ENCODE data around the gene CFAP299.

Gene CFAP299

DNA sequence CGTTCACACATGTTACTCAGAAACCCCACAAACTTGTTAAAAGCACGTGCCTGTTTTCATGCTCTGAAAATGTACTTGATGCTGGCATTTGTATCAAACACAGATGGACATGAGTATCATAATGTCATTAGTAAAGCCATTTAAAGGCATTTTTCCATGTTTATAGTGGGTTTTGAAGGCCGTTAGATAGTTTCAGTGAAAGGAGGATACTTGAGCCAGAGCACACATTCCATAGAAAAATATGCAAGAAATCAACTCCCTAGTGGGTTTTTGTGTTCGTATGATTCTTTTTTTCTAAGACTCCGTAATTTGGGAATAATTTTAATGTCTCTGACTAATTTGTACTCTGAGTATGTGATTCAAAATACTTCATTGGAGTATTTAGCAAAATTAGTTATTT, 478.7 kb downstream of the CFAP299 start:
- no peak overlapping the region for H2AFZ ChIP-seq (ENCODE audit: low read length)
- H3K4me3 ChIP-seq (ENCODE audit: low read length): no peak overlapping the region
- no peaks in the 10 kb centered on the region for H3K27me3 ChIP-seq (replicated peaks; ENCODE audit: insufficient read depth, low read length)
- no peaks in the 10 kb centered on the region for H3F3A ChIP-seq (ENCODE audit: insufficient read depth, low read length)
- H3K79me2 ChIP-seq (ENCODE audit: low read length): no peaks in the 10 kb centered on the region
- no peak overlapping the region for H3K9ac ChIP-seq (ENCODE audit: low read length)
- H3K4me2 ChIP-seq (ENCODE audit: low read depth, low read length): no peak overlapping the region
- H3K27ac ChIP-seq (ENCODE audit: low read length): no peak overlapping the region
- H4K20me1 ChIP-seq (ENCODE audit: insufficient read depth, low read length): no peaks in the 10 kb centered on the region
- DNase-seq: no peak
- H3K36me3 ChIP-seq (replicated peaks; ENCODE audit: insufficient read depth, low read length): no peaks in the 10 kb centered on the region
- TF ChIP-seq EZH2phosphoT487 (IDR thresholded peaks at IDR 0.05; ENCODE audit: low read length) (no peak), EZH2 (optimal IDR thresholded peaks at IDR 0.05; ENCODE audit: low read depth, low read length) (no peak)
- TF ChIP-seq, protein P1, sequence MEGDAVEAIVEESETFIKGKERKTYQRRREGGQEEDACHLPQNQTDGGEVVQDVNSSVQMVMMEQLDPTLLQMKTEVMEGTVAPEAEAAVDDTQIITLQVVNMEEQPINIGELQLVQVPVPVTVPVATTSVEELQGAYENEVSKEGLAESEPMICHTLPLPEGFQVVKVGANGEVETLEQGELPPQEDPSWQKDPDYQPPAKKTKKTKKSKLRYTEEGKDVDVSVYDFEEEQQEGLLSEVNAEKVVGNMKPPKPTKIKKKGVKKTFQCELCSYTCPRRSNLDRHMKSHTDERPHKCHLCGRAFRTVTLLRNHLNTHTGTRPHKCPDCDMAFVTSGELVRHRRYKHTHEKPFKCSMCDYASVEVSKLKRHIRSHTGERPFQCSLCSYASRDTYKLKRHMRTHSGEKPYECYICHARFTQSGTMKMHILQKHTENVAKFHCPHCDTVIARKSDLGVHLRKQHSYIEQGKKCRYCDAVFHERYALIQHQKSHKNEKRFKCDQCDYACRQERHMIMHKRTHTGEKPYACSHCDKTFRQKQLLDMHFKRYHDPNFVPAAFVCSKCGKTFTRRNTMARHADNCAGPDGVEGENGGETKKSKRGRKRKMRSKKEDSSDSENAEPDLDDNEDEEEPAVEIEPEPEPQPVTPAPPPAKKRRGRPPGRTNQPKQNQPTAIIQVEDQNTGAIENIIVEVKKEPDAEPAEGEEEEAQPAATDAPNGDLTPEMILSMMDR (IDR thresholded peaks at IDR 0.05; ENCODE audit: low read length): no peak
- H3K9me2 ChIP-seq (replicated peaks; ENCODE audit: insufficient read depth, low read length): no peaks in the 10 kb centered on the region
- H3K9me3 ChIP-seq (replicated peaks; ENCODE audit: insufficient read depth, low read length): no peaks in the 10 kb centered on the region
- H3K4me1 ChIP-seq (ENCODE audit: low read length): no peaks in the 10 kb centered on the region

DNA sequence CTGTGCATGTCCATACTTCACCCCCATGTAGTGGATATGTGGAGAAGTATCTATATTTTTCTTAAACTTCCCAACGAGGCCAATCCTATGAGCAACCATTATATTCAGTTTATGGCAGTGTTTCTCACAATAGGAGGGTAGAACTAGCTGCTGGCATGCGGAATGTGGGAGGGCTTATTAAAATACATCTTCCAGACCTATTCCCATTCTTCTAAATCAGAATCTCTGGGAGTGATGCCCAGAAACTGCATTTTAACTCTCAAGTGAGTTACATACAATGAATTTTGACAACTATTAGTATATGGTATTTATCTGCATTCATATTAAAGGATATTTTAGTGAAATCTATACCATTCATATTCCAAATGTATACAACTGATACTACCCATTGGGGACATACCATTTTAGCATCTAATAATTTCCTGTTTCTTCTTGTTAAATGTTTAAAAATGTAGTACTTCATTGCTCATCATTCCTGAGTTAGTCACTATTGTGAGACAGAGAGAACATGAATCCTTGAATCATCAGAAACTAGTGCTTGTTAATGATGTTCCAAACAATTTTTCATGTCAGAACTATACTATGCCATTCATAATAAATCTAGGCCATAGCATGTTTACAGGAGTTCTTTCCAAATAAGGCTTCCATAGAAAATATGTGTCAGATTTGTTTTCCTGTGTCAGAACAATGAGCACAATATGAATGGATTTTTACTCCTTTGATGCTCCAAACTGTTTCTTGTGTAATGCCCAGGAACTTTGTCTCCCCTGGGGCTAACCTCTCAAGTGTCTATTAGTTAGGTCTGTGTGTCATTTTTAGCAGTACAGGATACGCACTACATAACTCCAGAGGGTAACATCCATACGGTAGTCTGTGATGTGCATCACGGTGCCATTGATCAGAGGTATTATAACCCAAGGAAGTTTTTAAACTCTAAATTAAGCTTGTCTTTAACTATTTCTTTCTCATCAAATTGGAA, 496.1 kb downstream of the CFAP299 start:
- no peak for DNase-seq
- no peak overlapping the region for H3K9ac ChIP-seq (ENCODE audit: low read length)
- no peaks in the 10 kb centered on the region for H3K79me2 ChIP-seq (ENCODE audit: low read length)
- TF ChIP-seq, protein P1 (IDR thresholded peaks at IDR 0.05; ENCODE audit: low read length): no peak
- TF ChIP-seq EZH2 (optimal IDR thresholded peaks at IDR 0.05; ENCODE audit: low read depth, low read length): no peak
- TF ChIP-seq EZH2phosphoT487 (IDR thresholded peaks at IDR 0.05; ENCODE audit: low read length): no peak
- H3K27me3 ChIP-seq (replicated peaks; ENCODE audit: insufficient read depth, low read length): no peaks in the 10 kb centered on the region
- no peaks in the 10 kb centered on the region for H3K4me1 ChIP-seq (ENCODE audit: low read length)
- no peaks in the 10 kb centered on the region for H3K9me3 ChIP-seq (replicated peaks; ENCODE audit: insufficient read depth, low read length)
- H3K36me3 ChIP-seq (replicated peaks; ENCODE audit: insufficient read depth, low read length): no peaks in the 10 kb centered on the region
- no peak overlapping the region for H3K4me3 ChIP-seq (ENCODE audit: low read length)
- no peaks in the 10 kb centered on the region for H3F3A ChIP-seq (ENCODE audit: insufficient read depth, low read length)
- no peaks in the 10 kb centered on the region for H4K20me1 ChIP-seq (ENCODE audit: insufficient read depth, low read length)
- H3K4me2 ChIP-seq (ENCODE audit: low read depth, low read length): no peak overlapping the region
- H3K9me2 ChIP-seq (replicated peaks; ENCODE audit: insufficient read depth, low read length): no peaks in the 10 kb centered on the region; the same call in 1 of the 2 replicates
- no peak overlapping the region for H2AFZ ChIP-seq (ENCODE audit: low read length)
- H3K27ac ChIP-seq (ENCODE audit: low read length): no peak overlapping the region

DNA sequence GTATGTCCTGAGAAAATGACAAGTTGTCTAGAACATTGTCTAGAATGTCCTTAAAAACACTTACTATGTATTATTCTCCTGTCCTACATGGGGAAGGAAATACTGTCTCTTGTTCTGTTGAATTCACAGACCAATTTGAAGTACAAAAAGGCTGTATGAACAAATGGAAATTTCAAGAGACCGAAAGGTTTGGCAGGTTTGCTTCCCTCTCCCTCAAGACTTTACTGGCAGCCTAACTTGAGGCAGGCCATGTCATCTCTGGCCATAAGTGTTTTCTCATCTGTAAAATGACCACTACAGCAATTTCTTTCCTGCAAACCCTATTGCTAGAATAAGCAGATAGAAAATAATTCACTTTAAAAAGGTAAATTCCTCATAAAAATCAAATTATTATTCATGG, 503.8 kb downstream of the CFAP299 start:
- no peak for DNase-seq
- H3K9me3 ChIP-seq (replicated peaks; ENCODE audit: insufficient read depth, low read length): no peaks in the 10 kb centered on the region
- H4K20me1 ChIP-seq (ENCODE audit: insufficient read depth, low read length): no peaks in the 10 kb centered on the region
- no peaks in the 10 kb centered on the region for H3K27me3 ChIP-seq (replicated peaks; ENCODE audit: insufficient read depth, low read length)
- H2AFZ ChIP-seq (ENCODE audit: low read length): no peak overlapping the region
- no peak overlapping the region for H3K27ac ChIP-seq (ENCODE audit: low read length)
- H3K9me2 ChIP-seq (replicated peaks; ENCODE audit: insufficient read depth, low read length): no peaks in the 10 kb centered on the region
- no peaks in the 10 kb centered on the region for H3F3A ChIP-seq (ENCODE audit: insufficient read depth, low read length)
- H3K79me2 ChIP-seq (ENCODE audit: low read length): no peaks in the 10 kb centered on the region
- no peaks in the 10 kb centered on the region for H3K36me3 ChIP-seq (replicated peaks; ENCODE audit: insufficient read depth, low read length)
- H3K9ac ChIP-seq (ENCODE audit: low read length): no peak overlapping the region
- H3K4me1 ChIP-seq (ENCODE audit: low read length): no peaks in the 10 kb centered on the region
- H3K4me3 ChIP-seq (ENCODE audit: low read length): no peak overlapping the region
- H3K4me2 ChIP-seq (ENCODE audit: low read depth, low read length): no peak overlapping the region
- TF ChIP-seq EZH2 (optimal IDR thresholded peaks at IDR 0.05; ENCODE audit: low read depth, low read length) (no peak), EZH2phosphoT487 (IDR thresholded peaks at IDR 0.05; ENCODE audit: low read length) (no peak)
- TF ChIP-seq, protein P1 (IDR thresholded peaks at IDR 0.05; ENCODE audit: low read length): no peak

Measured in MM.1S (cell line).